Myometrial cell (primary cell): ENCODE data around the gene RNF152. TPM values are rescaled to one million over a fixed set of nuclear protein-coding genes. Genes with fewer than 3 reads are reported as not detected.

ENCODE experiments used
- total RNA-seq: library from RNA; depleted of rRNA; stranded (reverse); fragments of >200 nt; gene quantifications from 2 replicates; pipeline ENCODE4 v1.2.3, GENCODE V29; 2015

RNF152 gene
- 2.1 and 4.3 TPM in 2 replicates for total RNA-seq

GRCh38 chr18:61892683-61893308 lies at the start of gene RNF152:
RNF152 (minus strand) TSS chr18:61893007; CDS start chr18:61816463, 76,544 bp downstream.

